Astrocyte (in vitro differentiated cells and primary cell): ENCODE data around the gene PRDX1. TPM values are rescaled to one million over a fixed set of nuclear protein-coding genes. Genes with fewer than 3 reads are reported as not detected.

Source experiments
- DNase-seq: peaks from one replicate; pipeline ENCODE4 v3.0.0-alpha.2; 2010; ENCODE audit warnings: low read depth
- FAIRE-seq: peaks from 2 replicates; lab custom pipeline; 2011; peaks lifted over from hg19 to GRCh38; lab: Jason Lieb, UNC
- H2AFZ ChIP-seq: 2 replicates; pipeline ENCODE4 v1.6.0; 2012; ENCODE audit warnings: low read depth, low read length, inconsistent platforms
- H3K27ac ChIP-seq: 2 replicates; pipeline ENCODE4 v1.5.1; 2011; ENCODE audit warnings: low read depth, low read length, inconsistent platforms
- H3K27me3 ChIP-seq: 2 replicates; pipeline ENCODE4 v1.6.0; 2011; ENCODE audit warnings: low read length, inconsistent platforms; ENCODE audit not compliant: insufficient read depth
- H3K36me3 ChIP-seq: 2 replicates; pipeline ENCODE4 v1.5.1; 2011; ENCODE audit warnings: low read length, inconsistent platforms; ENCODE audit not compliant: insufficient read depth
- H3K4me1 ChIP-seq: 2 replicates; pipeline ENCODE4 v1.5.1; 2011; ENCODE audit warnings: low read length, inconsistent platforms; ENCODE audit not compliant: insufficient read depth
- H3K4me2 ChIP-seq: 2 replicates; pipeline ENCODE4 v1.6.0; 2012; ENCODE audit warnings: low read length, inconsistent platforms
- H3K4me3 ChIP-seq: 2 replicates; pipeline ENCODE4 v1.5.1; 2011; ENCODE audit warnings: low read depth, mild to moderate bottlenecking, low read length, inconsistent platforms; ENCODE audit not compliant: insufficient read depth
- H3K79me2 ChIP-seq: 2 replicates; pipeline ENCODE4 v1.6.0; 2012; ENCODE audit warnings: mild to moderate bottlenecking, low read length, inconsistent platforms; ENCODE audit not compliant: insufficient read depth
- H3K9ac ChIP-seq: 2 replicates; pipeline ENCODE4 v1.6.0; 2012; ENCODE audit warnings: mild to moderate bottlenecking, low read length, inconsistent platforms
- H3K9me3 ChIP-seq: 2 replicates; pipeline ENCODE4 v1.5.1; 2012; ENCODE audit warnings: low read depth, mild to moderate bottlenecking, low read length, inconsistent platforms; ENCODE audit not compliant: insufficient read depth
- H4K20me1 ChIP-seq: 2 replicates; pipeline ENCODE4 v1.6.0; 2012; ENCODE audit warnings: low read length, inconsistent platforms; ENCODE audit not compliant: insufficient read depth
- H3K27ac Mint-ChIP-seq: one replicate; pipeline ENCODE4 v1.8.0; 2021; ENCODE audit warnings: mild to moderate bottlenecking, mixed read lengths; ENCODE audit not compliant: unreplicated experiment
- H3K27me3 Mint-ChIP-seq: one replicate; pipeline ENCODE4 v1.8.0; 2021; ENCODE audit warnings: low read depth, mixed read lengths; ENCODE audit not compliant: unreplicated experiment
- H3K36me3 Mint-ChIP-seq: one replicate; pipeline ENCODE4 v1.8.0; 2021; ENCODE audit warnings: low read depth, mixed read lengths; ENCODE audit not compliant: unreplicated experiment
- H3K4me1 Mint-ChIP-seq: one replicate; pipeline ENCODE4 v1.8.0; 2021; ENCODE audit warnings: low read depth, mixed read lengths; ENCODE audit not compliant: unreplicated experiment
- H3K4me3 Mint-ChIP-seq: one replicate; pipeline ENCODE4 v1.8.0; 2021; ENCODE audit warnings: mild to moderate bottlenecking, moderate library complexity, mixed read lengths; ENCODE audit not compliant: unreplicated experiment
- H3K9me3 Mint-ChIP-seq: one replicate; pipeline ENCODE4 v1.8.0; 2021; ENCODE audit warnings: mild to moderate bottlenecking, mixed read lengths; ENCODE audit not compliant: unreplicated experiment
- CTCF ChIP-seq: IDR thresholded peaks from 2 replicates; pipeline ENCODE4 v1.5.1; 2011; ENCODE audit warnings: low read depth, mild to moderate bottlenecking, inconsistent platforms, low read length, moderate library complexity; ENCODE audit not compliant: insufficient read depth
- EZH2 ChIP-seq: IDR thresholded peaks from 2 replicates; pipeline ENCODE4 v1.6.1; 2012; ENCODE audit warnings: mild to moderate bottlenecking, low read length, inconsistent platforms; ENCODE audit not compliant: insufficient read depth
- total RNA-seq: library from RNA; stranded (reverse); gene quantifications from 2 replicates; pipeline ENCODE4 v1.2.1, GENCODE V29; 2021

The PRDX1 gene
- total RNA-seq, 1 donor from 2014 or later = 986 TPM

DNA sequence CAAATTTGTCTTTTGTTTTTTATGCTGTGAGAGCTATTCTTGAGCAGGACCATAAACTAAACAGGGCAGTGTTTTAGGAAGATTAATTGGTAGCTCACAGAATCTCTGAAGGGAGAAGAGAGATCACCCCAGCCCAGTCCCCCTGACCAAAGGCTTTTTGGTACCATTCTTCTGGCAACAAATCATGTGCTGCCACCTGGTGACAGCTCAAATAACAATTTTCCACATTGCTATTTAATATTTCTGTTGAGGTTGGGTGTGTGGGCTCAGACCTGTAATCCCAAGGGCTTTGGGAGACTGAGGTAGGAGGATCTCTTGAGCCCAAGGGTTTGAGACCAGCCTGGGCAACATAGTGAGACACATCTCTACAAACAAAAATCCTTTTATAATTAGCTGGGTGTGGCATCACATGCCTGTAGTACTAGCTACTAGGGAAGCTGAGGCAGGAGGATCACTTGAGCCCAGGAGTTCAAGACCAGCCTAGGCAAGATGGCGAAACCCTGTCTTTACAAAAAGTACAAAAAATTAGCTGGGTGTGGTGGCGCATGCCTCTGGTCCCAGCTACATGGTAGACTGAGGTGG lies 28.5 kb downstream of the PRDX1 start:
- Histone ChIP-seq H3K4me2 (no peak overlapping the region), H3K9ac (no peak overlapping the region), H3K36me3 (no peaks in the 10 kb centered on the region), H3K4me1 (peaks cover 7% of the 10 kb centered on the region), H3K4me3 (no peak overlapping the region), H4K20me1 (no peaks in the 10 kb centered on the region), H3K79me2 (no peaks in the 10 kb centered on the region), H3K9me3 (no peaks in the 10 kb centered on the region), H3K27ac (no peak overlapping the region), H3K27me3 (peaks cover 5% of the 10 kb centered on the region), H2AFZ (no peak overlapping the region)
- H3K9me3 Mint-ChIP-seq = no peaks in the 10 kb centered on the region
- H3K4me1 Mint-ChIP-seq = peaks cover 2% of the 10 kb centered on the region
- no peak overlapping the region for H3K27ac Mint-ChIP-seq
- peaks cover 4% of the 10 kb centered on the region for H3K27me3 Mint-ChIP-seq
- peak; percentile 41 for TF ChIP-seq CTCF
- TF ChIP-seq EZH2 = no peak
- FAIRE-seq (no peak), DNase-seq (no peak)
- H3K4me3 Mint-ChIP-seq = no peak overlapping the region
- peaks cover 4% of the 10 kb centered on the region for H3K36me3 Mint-ChIP-seq

- no peak for FAIRE-seq
- H3K4me3 Mint-ChIP-seq = no peak overlapping the region
- TF ChIP-seq CTCF (no peak), EZH2 (no peak)
Observed at GRCh38 chr1:45492691-45493090, 29.0 kb downstream of the PRDX1 start.

DNA sequence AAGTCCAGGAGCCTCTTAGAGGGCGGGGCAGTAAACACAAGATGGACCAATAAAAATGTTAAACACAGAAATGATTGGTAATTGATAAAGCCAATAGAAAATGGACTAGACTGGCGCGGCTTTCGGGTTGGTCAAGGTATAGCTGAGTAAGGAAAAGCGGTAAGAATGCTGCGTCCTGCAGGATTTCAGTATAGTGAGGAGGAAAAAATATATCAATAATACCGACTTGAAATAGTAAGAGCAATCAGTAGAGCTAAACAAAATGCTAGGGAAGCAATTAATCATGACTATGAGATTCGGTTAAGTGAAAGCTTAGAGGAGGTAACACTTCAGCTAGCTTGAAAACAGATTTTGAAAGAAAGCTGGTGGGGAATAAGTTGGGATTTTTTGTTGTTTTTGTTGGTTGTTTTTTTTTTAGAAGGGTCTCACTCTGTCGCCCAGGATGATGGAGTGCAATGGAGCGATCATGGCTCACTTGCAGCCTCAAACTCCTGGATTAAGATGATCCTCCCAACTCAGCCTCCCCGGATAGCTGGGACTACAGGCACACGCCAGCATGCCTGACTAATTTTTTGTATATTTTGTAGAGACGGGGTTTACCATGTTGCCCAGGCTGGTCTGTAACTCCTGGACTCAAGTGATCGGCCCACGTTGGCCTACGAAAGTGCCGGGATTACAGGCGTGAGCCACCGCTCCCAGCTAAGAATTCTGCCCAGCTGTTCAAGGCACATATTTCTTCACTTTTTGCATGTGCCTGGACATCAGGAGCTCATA lies 30.0 kb downstream of the PRDX1 start:
- DNase-seq = no peak
- H3K27ac Mint-ChIP-seq = no peak overlapping the region
- Histone ChIP-seq H3K4me1 (peaks cover 7% of the 10 kb centered on the region), H3K79me2 (no peaks in the 10 kb centered on the region), H3K27ac (no peak overlapping the region), H3K36me3 (no peaks in the 10 kb centered on the region), H4K20me1 (no peaks in the 10 kb centered on the region), H3K9ac (no peak overlapping the region), H3K4me2 (peak overlapping the region; percentile 98), H3K9me3 (no peaks in the 10 kb centered on the region), H2AFZ (peak overlapping the region; percentile 8), H3K4me3 (peak overlapping the region; percentile 76), H3K27me3 (peaks cover 5% of the 10 kb centered on the region)
- no peak for TF ChIP-seq CTCF
- TF ChIP-seq EZH2 = no peak
- no peak for FAIRE-seq
- peaks cover 2% of the 10 kb centered on the region for H3K4me1 Mint-ChIP-seq
- peaks cover 1% of the 10 kb centered on the region for H3K36me3 Mint-ChIP-seq
- no peak overlapping the region for H3K4me3 Mint-ChIP-seq
- H3K27me3 Mint-ChIP-seq = peaks cover 4% of the 10 kb centered on the region
- H3K9me3 Mint-ChIP-seq = no peaks in the 10 kb centered on the region

More at GRCh38 chr1:45492691-45493090, 29.0 kb downstream of the PRDX1 start:
- Histone ChIP-seq H4K20me1 (no peaks in the 10 kb centered on the region), H3K4me2 (no peak overlapping the region), H3K27me3 (peaks cover 5% of the 10 kb centered on the region), H3K79me2 (no peaks in the 10 kb centered on the region), H3K36me3 (no peaks in the 10 kb centered on the region), H3K9ac (no peak overlapping the region), H2AFZ (no peak overlapping the region), H3K4me1 (peaks cover 7% of the 10 kb centered on the region), H3K9me3 (no peaks in the 10 kb centered on the region), H3K27ac (no peak overlapping the region), H3K4me3 (no peak overlapping the region)
- no peak overlapping the region for H3K27ac Mint-ChIP-seq
- peaks cover 4% of the 10 kb centered on the region for H3K36me3 Mint-ChIP-seq
- no peaks in the 10 kb centered on the region for H3K9me3 Mint-ChIP-seq
- H3K4me1 Mint-ChIP-seq = peaks cover 2% of the 10 kb centered on the region
- H3K27me3 Mint-ChIP-seq = peaks cover 4% of the 10 kb centered on the region
- DNase-seq = no peak
